ENCODE results near the gene PSMD2. TPM values are rescaled to one million over a fixed set of nuclear protein-coding genes. Genes with fewer than 3 reads are reported as not detected.

Gene PSMD2
- total and polyA plus RNA-seq, 10 of the 15 experiments (the other 5 are each of a cell fraction or from before 2014, with no cell fraction given) = 103 to 515 (median 197) TPM

- Histone ChIP-seq H3K27me3 (replicated peaks in 1 of 2; ENCODE audit: control insufficient read depth in 2 of 2, insufficient read depth in 2 of 2, low read length in 1 of 2) (peaks cover 2 to 4% of the 10 kb centered on the region in 2 experiments; a peak in 3 of 4 replicates), H3K9ac (ENCODE audit: control insufficient read depth, insufficient read depth, low read length) (no peak overlapping the region), H3K4me1 (ENCODE audit: control insufficient read depth, insufficient read depth, low read length) (0 out of 2 replicates have a peak, but pooled peaks cover 4% of the 10 kb centered on the region), H3K36me3 (ENCODE audit: control insufficient read depth in 2 of 2, insufficient read depth in 2 of 2, low read length in 1 of 2) (no peaks in the 10 kb centered on the region), H3K4me2 (ENCODE audit: control insufficient read depth, insufficient read depth) (no peak overlapping the region), H3K9me3 (replicated peaks; ENCODE audit: control insufficient read depth, insufficient read depth, low read length) (no peaks in the 10 kb centered on the region), H2AFZ (ENCODE audit: control insufficient read depth, low read depth, low read length) (no peak overlapping the region), H3K79me2 (ENCODE audit: control insufficient read depth, insufficient read depth, low read length) (no peaks in the 10 kb centered on the region), H3K4me3 (no peak overlapping the region), H3K27ac (ENCODE audit: control insufficient read depth, insufficient read depth) (no peak overlapping the region), H4K20me1 (ENCODE audit: control insufficient read depth, insufficient read depth) (no peaks in the 10 kb centered on the region)
- intact Hi-C loops (cut with micrococcal nuclease; ENCODE audit: unreplicated experiment) (loop anchor here (10.0 kb wide), 1 partner anchor 242 kb away; the partner anchor contains the start of gene ABCC5), in situ Hi-C loops (cut with MboI) (no loop called here)
- TF ChIP-seq EGR1 (IDR thresholded peaks at IDR 0.05; ENCODE audit: borderline replicate concordance in 1 of 2, low read depth in 2 of 2, low read length in 2 of 2) (no peak), SPI1 (IDR thresholded peaks at IDR 0.05; ENCODE audit: borderline replicate concordance, insufficient read depth, low read depth, low read length) (no peak), NRF1 (conservative IDR thresholded peaks at IDR 0.05; ENCODE audit: low read depth, low read length) (no peak), SMAD1 (IDR thresholded peaks at IDR 0.05; ENCODE audit: low read depth, partially characterized antibody) (no peak), RFX5 (IDR thresholded peaks at IDR 0.05; ENCODE audit: low read depth, low read length) (no peak), SREBF1 (IDR thresholded peaks at IDR 0.05; ENCODE audit: low read length) (no peak), PAX8 (IDR thresholded peaks at IDR 0.05) (no peak), DPF2 (IDR thresholded peaks at IDR 0.05) (no peak), TCF7 (IDR thresholded peaks at IDR 0.05; ENCODE audit: borderline replicate concordance) (no peak), ZNF207 (IDR thresholded peaks at IDR 0.05; ENCODE audit: borderline replicate concordance) (no peak), SREBF2 (IDR thresholded peaks at IDR 0.05; ENCODE audit: low read length) (no peak), ZBTB11 (CRISPR knock-in tag; IDR thresholded peaks at IDR 0.05) (no peak), SRF (IDR thresholded peaks at IDR 0.05; ENCODE audit: low read depth in 2 of 2, low read length in 2 of 2) (no peak), CEBPZ (IDR thresholded peaks at IDR 0.05; ENCODE audit: low read depth, low read length) (no peak), BCL11A (IDR thresholded peaks at IDR 0.05; ENCODE audit: low read depth, low read length) (no peak), JUND (IDR thresholded peaks at IDR 0.05; ENCODE audit: low read depth, low read length) (no peak)
- SMC1A ChIA-PET (ENCODE audit: uncharacterized antibody, unreplicated experiment) = no interaction called here
- ATAC-seq = no peak
- DNase-seq (ENCODE audit: low read depth, low spot score) = no peak
- RAD21 ChIA-PET (ENCODE audit: unreplicated experiment) = interaction anchor here (0.7 kb wide), 1 partner anchor 49 kb away, joined by 4 read pairs; no protein-coding TSS in a partner anchor
- 83% methylated on average over 22 of the region's 23 CpGs for WGBS (ENCODE audit: insufficient coverage, insufficient replicate concordance, low lambda C conversion rate, missing lambda C conversion rate)
- no peak for FAIRE-seq
- BruUV-seq (replicated peaks) = no TSS peak
- POLR2A ChIA-PET = interaction anchor here (0.6 kb wide), 1 partner anchor 151 kb away, joined by 3 read pairs; no protein-coding TSS in a partner anchor
- CTCF ChIA-PET = interaction anchor here (0.8 kb wide), 1 partner anchor 19 kb away, joined by 4 read pairs; no protein-coding TSS in a partner anchor
Measured at GRCh38 chr3:184257083-184257915, 41.7 kb upstream of the PSMD2 start.

Measured in GM12878 (cell line).